HG02798 (cell line): Measurements from ENCODE around the gene MRC2.

Source experiments
- ATAC-seq: cut with Tn5 transposase; IDR thresholded peaks from one replicate; pipeline ENCODE4 v1.9.1; 2021; ENCODE audit warnings: mild to moderate bottlenecking; ENCODE audit not compliant: unreplicated experiment, poor library complexity

Gene MRC2

DNA sequence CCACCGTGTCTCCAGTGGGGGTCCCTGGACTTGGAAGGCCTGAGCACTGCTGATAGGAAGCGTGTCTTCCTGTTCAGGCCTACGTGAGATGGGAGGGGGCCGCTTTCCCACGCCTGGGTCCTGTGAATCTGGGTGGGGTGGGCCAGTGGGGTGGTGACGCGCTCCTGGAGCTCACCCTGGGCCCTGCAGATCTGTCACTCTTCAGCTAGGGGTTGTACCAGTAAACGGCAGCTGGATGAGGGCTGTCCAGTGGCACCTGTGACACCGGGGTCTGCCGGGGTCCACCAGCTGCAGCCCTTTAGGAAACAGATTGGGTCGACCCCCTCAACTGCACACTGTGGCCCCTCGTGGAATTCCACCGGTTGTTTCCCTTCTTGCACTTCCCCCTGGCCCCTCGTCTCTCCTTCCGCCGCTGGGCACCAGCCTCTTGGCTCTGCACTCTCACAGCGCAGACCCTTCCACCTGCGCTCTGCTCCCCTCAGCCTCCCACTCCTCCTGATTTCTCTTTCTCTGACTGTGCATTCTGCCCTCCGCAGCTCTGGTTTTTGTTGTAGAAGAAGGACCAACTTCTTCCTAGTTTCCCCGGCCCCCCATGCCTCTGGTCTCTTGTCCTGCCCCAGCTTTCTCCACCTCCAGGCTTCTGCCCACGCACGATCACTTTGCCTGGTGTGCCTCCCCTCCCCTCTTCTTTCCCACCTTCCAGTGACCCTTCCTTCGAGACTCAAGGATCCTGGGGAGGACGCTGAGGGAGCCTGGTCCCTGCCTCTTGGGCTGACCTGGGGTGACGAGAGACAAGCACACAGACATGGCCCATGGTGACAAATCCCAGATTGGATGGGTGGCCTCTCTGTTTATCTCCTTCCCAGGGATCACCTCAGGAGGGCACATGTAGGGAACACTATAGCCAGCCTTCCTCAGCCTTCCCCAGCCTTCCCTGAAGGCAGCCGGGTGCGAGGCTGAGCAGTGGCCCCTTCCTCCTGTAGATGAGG is 4.8 kb downstream of the MRC2 start:
- ATAC-seq = no peak

DNA sequence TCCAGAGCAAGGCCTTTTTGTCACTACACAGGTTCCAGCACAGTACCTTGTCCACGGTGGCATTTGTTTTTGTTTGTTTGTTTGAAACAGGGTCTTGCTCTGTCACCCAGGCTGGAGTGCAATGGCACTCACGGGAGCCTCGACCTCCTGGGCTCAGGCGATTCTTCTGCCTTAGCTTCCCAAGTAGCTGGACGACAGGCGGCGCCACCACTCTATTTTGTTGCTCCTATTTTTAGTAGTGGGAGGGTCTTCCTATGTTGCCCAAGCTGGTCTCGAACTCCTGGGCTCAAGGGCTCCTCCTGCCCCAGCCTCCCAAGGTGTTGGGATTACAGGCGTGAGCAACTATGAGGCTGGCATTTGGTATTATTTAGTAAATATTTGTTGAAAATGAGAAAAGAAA is 10.3 kb downstream of the MRC2 start:
- no peak for ATAC-seq

DNA sequence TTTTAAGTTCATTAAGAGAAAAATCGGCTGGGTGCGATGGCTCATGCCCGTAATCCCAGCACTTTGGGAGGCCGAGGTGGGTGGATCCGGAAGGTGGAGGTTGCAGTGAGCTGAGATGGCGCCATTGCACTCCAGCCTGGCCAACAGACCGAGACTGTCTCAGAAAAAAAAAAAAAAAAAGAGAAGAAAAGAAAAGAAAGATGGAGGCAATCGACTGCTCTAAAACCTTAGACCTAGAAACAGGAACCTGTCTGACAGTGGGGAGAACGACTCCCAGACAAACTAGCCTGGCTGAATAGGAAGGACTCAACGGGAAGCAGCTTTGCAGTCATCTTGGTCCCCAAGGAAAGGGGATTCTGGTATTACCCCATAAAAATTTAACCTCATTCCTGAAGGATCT is 13.7 kb downstream of the MRC2 start:
- ATAC-seq = no peak

DNA sequence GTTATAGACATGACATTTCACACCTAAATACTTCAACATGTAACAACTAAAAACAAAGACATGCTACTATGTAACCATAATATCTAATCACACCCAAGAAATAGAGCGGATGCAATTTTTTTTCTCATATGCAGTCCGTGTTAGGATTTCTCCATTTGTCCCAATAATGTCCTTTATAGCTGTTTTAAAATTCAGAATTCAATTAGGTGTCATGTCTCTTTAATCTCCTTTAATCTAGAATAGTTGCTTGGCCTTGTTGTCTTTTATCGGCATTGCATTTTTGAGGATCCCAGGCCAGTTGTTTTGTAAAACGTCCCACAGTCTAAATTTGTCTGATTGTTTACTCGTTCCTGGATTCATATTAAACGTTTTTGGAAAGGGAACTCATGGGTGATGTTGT is 14.5 kb downstream of the MRC2 start:
- no peak for ATAC-seq

DNA sequence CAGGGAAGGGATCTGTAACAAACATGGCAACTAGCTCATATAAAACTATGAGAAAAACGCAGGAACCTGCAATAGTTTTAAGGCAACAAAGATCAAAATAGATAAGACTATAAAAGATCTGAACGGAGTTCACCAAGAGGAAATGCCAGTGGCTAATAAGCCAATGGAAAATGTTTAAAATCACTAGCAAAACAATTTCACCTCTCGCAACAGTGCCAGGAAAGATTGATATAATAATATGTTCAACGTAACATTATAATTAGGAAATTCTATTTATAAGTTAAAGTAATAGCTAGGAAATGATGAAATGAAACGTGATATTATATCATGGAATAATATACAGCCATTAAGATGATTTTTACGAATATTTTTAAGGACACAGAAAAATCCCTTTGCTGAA is 16.0 kb downstream of the MRC2 start:
- ATAC-seq = no peak

DNA sequence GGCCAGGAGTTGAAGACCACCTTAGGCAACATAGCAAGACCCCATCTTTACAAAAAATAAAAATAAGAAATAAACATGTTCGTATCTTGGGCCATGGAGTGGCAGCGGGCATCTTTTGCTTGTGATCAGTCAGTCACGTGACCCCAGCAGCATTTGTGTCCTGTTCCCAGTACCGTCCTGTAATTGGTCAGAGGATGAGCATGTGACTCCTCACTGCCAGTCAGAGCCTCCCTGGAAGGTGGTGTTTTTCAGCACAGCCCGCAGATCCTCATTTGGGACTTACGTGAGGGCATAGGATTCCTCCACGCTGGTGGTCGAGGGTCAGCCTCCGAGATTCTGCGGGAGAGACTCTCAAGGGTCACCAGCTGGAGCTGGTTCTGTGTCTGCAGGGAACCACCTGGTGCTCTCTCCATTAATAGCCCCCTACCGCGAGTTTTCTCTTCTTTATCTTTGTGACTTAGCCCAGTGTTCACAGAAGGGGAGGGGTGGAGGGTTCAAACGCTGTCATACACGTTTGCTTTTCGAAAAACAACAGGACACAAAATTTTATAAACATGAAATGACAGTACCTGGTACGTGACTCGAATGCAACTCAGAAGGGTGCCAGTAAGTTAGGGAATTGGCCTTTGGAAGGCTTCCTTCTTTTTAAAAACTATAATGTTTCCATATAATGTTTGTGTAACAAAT is 17.2 kb downstream of the MRC2 start:
- no peak for ATAC-seq

DNA sequence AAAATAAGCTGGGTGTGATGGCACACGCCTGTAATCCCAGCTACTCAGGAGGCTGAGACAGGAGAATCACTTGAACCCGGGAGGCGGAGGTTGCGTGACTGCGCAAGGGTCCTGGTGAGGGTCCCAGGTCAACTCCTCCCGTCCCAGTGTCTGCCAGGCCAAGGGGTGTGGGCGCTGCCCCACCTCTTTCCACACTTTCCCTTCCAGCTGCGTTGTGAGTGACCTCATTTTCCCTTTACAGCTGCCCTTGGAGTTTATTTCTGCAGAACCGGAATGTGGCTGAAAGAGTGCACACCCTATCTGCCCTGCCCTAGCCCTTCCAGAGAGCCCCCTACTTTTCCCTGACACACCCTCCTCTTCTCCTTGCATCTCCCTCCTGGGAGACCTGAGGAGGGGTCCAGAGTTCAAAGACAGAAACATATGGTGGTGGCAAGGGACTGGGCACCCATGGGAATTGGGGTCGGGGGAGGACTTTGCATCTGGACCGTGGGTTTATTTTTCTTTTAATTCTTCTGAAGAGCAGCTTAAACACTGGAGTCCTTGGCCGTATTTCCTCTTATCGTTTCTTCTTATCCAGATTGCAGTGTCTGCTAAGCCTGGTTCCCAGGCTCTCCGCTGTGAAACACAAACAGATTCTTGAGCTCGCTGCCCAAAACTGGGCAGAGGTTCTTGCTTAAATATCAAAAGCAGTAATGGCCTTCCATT is 20.9 kb downstream of the MRC2 start:
- ATAC-seq = no peak

DNA sequence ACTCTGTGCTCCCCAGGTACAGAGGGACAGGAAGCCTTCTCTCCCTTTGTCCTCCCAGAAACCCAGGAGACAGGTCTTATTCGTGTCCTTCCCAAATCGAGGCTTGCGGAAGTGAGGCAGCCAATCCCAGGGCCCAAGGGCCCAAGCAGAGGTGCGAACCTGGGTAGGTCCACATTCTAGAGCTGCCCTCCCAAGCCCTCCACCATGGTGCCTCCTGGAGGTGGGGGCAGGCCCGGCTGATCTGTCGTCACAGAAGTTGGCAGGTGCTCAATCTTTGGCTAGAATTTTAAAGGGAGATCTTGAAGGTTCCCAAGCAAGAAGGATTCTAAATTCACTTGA is 21.5 kb downstream of the MRC2 start:
- ATAC-seq = no peak

DNA sequence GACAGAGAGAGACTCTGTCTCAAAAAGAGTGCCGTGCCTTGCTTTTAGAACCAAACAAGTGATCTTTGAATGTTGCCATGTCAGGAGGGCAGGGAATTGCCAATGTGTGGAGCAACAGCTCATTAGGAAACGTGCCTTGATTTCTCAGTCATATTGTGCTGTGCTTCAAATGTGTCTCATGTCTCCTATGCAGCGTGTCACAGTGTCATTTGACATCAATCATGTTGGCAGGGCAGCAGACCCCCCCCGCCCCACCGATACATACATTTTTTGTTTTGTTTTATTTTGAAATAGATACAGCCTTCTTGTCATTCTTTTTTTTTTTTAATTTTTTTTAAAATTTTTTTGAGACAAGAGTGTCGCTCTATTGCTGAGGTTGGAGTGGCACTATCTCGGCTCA is 22.1 kb downstream of the MRC2 start:
- ATAC-seq = no peak

DNA sequence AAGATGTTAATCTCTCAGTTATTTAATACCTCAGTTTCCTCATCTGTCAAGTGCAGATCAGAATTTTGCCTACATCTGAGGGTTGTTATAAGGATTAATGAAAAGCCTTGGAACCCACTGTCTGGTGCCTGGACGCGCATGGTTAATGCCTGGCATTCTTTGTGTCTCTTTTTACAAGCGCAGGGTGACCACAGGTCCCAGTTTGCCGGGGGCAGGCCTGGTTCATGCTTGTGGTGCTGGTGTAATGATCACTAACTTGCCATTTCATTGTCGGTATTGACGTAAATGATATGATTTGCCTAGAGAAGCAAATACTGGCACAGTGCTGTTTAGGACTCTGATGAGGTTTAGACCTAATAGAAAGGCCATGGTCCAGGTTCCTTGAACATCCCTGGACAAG is 23.1 kb downstream of the MRC2 start:
- ATAC-seq = no peak

DNA sequence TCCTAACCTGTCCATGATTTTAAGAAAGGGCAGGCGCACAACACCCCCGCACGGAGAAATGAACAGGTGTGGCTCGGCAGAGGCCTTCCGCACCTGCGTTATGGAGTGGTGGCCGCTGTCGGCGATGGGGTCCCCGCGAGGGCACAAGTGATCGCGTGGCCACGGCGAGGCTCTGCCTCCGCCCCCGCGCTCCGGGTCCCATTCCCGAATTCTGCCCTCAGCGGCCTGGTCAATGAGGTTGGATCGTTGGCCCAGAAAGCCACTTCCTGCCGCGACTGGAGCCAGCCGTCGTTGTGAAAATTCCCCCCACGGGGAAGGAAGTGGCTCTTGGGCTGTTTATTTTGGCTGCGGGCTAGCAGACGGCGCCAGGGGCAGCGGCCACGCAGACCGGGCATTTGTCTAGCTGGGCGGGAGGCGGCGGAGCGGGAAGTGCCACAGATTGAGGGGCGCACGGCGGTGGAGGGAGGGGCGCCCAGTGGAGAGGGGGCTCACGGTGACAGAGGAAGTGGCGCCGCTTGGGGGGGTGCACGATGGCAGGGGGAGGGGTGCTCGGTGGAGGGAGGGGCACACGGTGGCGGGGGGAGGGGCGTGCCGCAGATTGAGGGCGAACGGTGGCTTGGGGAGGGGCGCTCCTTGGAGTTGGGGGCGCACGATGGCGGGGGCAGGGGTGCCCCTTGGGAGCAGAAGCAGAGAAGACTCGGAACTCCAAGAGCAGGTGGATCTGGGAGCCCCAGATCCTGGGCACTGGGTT is 25.0 kb downstream of the MRC2 start:
- ATAC-seq = no peak

DNA sequence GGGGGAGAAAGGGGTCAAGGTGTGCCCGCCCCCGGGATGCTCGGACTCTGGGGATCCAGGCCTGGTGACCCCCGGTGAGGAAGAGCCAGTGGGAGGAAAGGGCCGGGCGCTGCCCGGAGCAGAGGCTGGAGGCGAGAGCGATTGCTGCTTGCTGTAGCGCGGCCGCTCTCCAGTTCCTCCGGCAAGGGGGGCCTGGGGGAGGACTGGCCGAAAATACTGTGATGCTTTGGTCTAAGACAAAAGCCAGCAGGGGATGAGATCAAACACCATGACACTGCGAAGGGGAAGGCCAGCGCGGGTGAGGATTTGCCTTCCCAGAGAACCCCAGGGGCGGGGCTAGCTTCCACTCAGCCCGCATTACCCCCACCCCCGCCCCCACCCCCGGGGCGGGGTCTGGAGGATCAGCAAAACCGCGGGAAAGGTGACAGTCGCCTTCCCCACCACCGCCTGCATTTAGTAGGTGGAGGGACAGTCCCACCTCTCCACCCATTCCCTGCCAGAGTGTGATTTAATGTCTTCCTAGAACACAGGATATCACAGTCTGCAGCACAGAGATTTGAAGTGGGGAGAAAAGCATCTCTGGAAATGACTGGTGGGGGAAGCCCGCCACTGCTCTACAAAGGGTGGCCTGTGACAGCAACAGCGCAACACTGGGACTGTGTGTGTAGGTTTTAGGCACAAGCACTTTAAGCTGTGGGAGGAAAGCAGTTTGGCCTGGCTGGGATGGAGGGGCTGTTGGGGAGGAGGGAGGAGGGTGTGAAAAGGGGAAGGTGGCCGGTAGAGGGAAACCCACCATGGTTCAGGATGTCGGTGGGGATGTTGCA is 25.7 kb downstream of the MRC2 start:
- ATAC-seq = peak; percentile 89

DNA sequence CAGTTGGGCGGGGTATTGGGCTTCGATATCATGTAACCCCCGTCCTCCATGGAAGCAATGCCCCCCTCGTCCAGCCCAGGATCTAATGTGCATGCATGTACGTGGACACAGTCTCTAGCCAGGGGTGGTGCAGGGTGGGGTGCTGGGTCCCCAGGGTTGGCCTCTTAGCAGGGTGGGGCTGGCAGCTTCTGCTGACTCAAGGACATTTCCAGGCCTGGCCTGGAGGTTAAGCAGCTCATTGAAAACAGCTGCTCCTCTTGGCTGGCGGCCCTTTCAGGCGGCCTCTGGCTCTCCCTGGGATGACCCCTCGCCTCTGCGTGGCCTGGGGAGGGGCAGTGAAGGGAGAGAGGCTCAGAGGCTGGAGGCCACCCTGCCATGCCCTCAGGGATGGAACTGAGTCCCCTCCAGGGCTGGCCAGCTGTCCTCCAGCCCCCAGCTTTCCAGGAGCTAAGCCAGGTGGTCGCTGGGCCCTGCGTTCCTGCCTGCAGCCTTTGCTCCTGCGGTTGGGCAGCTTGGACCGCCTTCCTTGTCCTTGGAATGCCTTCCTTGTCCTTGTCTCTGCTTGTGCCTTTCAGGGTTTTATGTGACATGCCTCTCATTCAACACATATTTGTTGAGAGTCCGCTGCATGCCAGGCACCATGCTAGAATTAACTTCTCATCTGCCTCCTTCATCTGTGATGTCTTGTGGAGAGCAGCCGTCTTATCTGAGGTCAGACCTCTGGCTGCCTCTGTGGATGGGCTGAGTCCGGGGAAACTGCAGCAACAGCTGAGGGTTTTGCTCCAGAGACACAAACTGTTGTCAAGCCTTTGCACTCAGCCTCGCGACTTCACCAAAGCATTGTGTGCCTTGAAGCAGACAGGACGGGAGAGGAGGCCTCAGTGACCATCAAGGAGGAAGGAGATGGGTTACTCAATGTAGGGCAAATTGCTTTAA is 26.6 kb downstream of the MRC2 start:
- ATAC-seq = no peak

DNA sequence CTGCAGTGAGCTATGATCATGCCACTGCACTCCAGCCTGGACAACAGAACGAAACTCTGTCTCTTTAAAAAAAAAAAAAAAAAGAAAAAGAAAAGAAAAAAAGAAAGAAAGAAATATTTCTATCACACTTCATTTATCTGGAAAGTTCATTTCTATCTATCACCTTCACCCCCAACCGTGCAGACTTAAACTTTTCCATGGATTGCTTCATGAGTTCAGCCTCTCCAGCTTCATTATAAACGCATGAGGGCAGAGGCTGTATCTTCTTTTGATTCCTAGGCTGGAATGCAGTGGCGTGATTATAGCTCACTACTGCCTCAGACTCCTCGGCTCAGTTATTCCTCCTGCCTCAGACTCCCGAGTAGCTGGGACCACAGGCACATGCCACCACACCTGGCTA is 28.2 kb downstream of the MRC2 start:
- no peak for ATAC-seq

DNA sequence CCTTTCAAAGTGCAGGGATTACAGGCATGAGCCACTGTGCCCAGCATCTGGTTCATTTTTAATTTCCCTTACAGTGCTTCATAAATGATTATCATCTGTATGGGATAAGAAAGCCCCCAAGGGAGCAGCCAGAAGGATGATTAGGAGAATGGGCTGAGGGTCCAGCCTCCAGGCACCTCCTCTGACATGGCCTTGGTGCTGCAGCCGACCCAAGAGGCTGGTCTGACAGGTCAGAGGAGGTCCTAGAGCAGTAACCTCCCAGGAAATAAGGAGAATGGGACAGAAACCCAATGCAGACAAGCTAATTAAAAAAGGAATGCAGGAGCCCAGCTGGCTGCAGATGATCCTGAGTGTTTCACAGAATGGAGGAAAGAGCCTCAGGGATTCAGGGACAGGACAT is 29.0 kb downstream of the MRC2 start:
- no peak for ATAC-seq

DNA sequence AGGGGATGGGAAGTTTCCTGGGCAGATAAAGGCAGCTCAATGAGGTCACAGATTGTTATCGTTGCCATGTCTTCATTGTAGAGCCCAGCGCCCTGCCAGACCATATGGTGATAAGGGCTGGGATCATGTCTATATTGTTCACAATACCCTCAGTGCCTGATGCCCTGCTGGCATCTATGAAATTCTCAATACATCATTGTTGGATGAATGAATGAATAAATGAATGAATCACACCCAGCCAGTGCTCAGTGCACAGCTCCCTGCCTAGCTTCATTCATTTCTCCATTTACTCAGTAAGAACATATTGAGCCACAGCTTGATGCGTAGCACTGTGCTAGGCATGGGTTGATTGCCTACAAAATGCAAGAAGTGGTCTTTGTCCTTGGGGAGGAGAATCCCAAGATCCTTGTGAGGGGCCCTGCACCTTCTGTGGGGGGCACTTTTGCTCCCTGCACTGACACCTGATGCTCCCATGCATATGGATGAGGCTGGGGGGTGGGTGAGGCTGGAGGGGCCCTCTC is 29.7 kb downstream of the MRC2 start:
- ATAC-seq = no peak

DNA sequence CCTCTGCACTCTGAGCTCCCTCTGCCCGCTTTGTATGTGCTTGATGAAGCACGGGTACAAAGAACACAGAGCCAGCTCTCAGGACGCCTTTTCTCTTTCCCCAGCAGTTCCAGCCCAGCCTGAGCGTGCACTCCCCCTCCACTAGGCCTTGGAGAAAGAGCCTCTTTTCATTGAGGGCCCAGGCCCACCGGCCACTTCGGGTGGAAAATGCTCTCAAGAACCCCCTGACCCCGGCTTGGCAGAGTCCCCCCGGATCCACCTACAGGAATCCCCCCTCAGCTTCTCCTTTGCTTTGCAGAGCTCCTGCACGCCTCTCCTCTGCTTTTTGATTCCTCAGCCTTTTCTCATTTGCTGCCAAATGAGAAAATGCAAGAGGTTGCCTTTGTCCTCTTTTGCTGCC is 30.2 kb downstream of the MRC2 start:
- no peak for ATAC-seq

DNA sequence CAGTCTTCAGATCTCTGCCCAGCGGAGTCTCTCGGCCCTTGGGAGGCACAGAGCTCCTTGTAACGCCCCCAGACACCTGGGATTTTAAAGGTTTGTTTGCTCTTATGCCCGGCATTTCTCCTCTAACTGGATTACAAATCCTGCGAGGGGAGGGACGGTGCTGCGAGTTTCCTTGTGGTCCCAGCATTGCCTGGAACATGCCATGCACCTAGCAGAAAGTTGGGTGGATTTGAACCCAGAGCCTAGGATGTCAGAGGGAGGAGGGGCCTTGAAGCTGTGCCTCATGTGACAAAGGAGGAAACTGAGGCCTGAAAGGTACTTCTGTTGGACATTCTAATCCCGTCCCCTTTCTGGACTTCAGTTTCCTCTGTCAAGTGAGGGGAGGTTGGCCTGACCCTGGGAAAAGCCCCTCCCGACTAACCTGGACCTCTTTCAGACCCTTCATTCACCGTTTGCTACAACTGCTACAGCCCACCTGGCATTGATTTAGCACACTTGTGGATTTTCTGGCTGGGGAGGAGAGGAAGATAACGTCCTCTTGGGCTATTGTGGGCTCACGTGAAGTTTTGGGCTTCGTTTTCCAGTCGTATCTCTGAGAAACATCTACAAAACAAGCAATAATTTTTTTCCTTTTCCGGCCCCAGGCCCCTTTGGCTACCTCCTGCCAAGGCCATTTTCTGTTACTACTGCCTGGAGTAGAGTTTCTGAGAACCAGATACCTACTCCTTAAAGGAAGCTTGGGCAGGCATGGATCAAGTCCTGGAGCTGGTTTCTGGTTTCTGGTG is 30.9 kb downstream of the MRC2 start:
- ATAC-seq = no peak
